ENCODE results near the gene IFIT1. TPM values are rescaled to one million over a fixed set of nuclear protein-coding genes. Genes with fewer than 3 reads are reported as not detected.
"Not testable (repeated sequence)": the region's sequence is repeated elsewhere in the genome, so short reads cannot be mapped to it uniquely, and the experiment has no call there.

The IFIT1 gene
- total RNA-seq, 1 donor from 2014 or later: 5.7 TPM

- FAIRE-seq (no peak), DNase-seq (ENCODE audit: low spot score in 2 of 2) (no peak)
Observed at GRCh38 chr10:89393898-89394297, 1.5 kb downstream of the IFIT1 start.

- no peak for FAIRE-seq
- DNase-seq (ENCODE audit: low spot score in 2 of 2): no peak
Observed at GRCh38 chr10:89395141-89395540, 2.7 kb downstream of the IFIT1 start.

GRCh38 chr10:89398003-89398749 lies 5.8 kb downstream of the IFIT1 start:
- no peak for FAIRE-seq

GRCh38 chr10:89399956-89400355 lies 7.5 kb downstream of the IFIT1 start:
- DNase-seq (ENCODE audit: low spot score in 2 of 2) (no peak), FAIRE-seq (no peak)

More at GRCh38 chr10:89398003-89398749, 5.8 kb downstream of the IFIT1 start:
- no peak for DNase-seq (ENCODE audit: low spot score in 2 of 2)

- no peak for DNase-seq (ENCODE audit: low spot score in 2 of 2)
- FAIRE-seq: no peak
Observed at GRCh38 chr10:89403043-89403442, 10.6 kb downstream of the IFIT1 start.

GRCh38 chr10:89404104-89405047 lies 12.0 kb downstream of the IFIT1 start:
- DNase-seq (ENCODE audit: low spot score in 2 of 2) (no peak), FAIRE-seq (no peak)

- not testable (repeated sequence) for DNase-seq (ENCODE audit: low spot score in 2 of 2); FAIRE-seq
Observed at GRCh38 chr10:89406178-89406577, 13.8 kb downstream of the IFIT1 start.

GRCh38 chr10:89407792-89408191 lies 15.4 kb downstream of the IFIT1 start:
- not testable (repeated sequence) for FAIRE-seq; DNase-seq (ENCODE audit: low spot score in 2 of 2)

- not testable (repeated sequence) for FAIRE-seq; DNase-seq (ENCODE audit: low spot score in 2 of 2)
Observed at GRCh38 chr10:89409282-89409681, 16.9 kb downstream of the IFIT1 start.

GRCh38 chr10:89410551-89410950 lies 18.1 kb downstream of the IFIT1 start:
- FAIRE-seq; DNase-seq (ENCODE audit: low spot score in 2 of 2): not testable (repeated sequence)

- DNase-seq (ENCODE audit: low spot score in 2 of 2); FAIRE-seq: not testable (repeated sequence)
Observed at GRCh38 chr10:89411135-89411534, 18.7 kb downstream of the IFIT1 start.

GRCh38 chr10:89412276-89412675 lies 19.9 kb downstream of the IFIT1 start:
- DNase-seq (ENCODE audit: low spot score in 2 of 2); FAIRE-seq: not testable (repeated sequence)

- FAIRE-seq: no peak
- no peak for DNase-seq (ENCODE audit: low spot score in 2 of 2)
Observed at GRCh38 chr10:89413398-89413912, 21.0 kb downstream of the IFIT1 start.

GRCh38 chr10:89414146-89414878 lies 21.9 kb downstream of the IFIT1 start, which contains the start of gene IFIT5:
Gene IFIT5, plus strand, starts transcription at chr10:89414568. Its CDS starts 231 bp downstream, at chr10:89414799.
- no peak for FAIRE-seq
- peak; percentile 69 to 79 for DNase-seq (ENCODE audit: low spot score in 2 of 2)

- no peak for FAIRE-seq
- peak; percentile 48 to 64 for DNase-seq (ENCODE audit: low spot score in 2 of 2)
Observed at GRCh38 chr10:89414879-89415821, 22.7 kb downstream of the IFIT1 start.

GRCh38 chr10:89416465-89416864 lies 24.0 kb downstream of the IFIT1 start:
- no peak for FAIRE-seq
- DNase-seq (ENCODE audit: low spot score in 2 of 2): no peak

- no peak for FAIRE-seq
Observed at GRCh38 chr10:89419548-89419947, 27.1 kb downstream of the IFIT1 start.

GRCh38 chr10:89421018-89421476 lies 28.6 kb downstream of the IFIT1 start:
- DNase-seq (ENCODE audit: low spot score in 2 of 2) (no peak), FAIRE-seq (no peak)

More at GRCh38 chr10:89419548-89419947, 27.1 kb downstream of the IFIT1 start:
- DNase-seq (ENCODE audit: low spot score in 2 of 2): no peak

- FAIRE-seq: no peak
Observed at GRCh38 chr10:89425000-89425399, 32.6 kb downstream of the IFIT1 start.

More at GRCh38 chr10:89425000-89425399, 32.6 kb downstream of the IFIT1 start:
- no peak for DNase-seq (ENCODE audit: low spot score in 2 of 2)
